ENCODE data around the gene MMP7. TPM values are rescaled to one million over a fixed set of nuclear protein-coding genes. Genes with fewer than 3 reads are reported as not detected.

Gene MMP7
- total and polyA plus RNA-seq, 2 donors from 2014 or later: 101 to 1,380 TPM

DNA sequence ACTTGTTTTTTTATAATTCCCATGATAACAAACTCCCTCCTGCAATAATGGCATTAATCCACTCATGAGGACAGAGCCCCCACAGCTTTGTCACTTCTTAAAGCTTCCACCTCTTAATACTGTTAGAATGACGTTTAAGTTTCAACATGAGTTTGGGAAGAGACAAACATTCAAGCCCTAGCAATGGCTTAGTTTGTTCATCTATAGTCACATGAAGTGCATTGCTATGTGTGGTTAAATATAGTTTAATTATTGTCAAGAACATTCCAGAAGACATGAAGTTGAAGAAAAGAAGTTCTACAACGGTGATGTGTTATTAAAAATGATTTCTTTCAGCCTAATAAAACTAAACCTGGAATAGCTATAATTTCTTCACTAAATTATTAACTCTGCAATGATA lies 30.6 kb downstream of the MMP7 start:
- FAIRE-seq (no peak), DNase-seq (no peak)
- TF ChIP-seq, protein P1, sequence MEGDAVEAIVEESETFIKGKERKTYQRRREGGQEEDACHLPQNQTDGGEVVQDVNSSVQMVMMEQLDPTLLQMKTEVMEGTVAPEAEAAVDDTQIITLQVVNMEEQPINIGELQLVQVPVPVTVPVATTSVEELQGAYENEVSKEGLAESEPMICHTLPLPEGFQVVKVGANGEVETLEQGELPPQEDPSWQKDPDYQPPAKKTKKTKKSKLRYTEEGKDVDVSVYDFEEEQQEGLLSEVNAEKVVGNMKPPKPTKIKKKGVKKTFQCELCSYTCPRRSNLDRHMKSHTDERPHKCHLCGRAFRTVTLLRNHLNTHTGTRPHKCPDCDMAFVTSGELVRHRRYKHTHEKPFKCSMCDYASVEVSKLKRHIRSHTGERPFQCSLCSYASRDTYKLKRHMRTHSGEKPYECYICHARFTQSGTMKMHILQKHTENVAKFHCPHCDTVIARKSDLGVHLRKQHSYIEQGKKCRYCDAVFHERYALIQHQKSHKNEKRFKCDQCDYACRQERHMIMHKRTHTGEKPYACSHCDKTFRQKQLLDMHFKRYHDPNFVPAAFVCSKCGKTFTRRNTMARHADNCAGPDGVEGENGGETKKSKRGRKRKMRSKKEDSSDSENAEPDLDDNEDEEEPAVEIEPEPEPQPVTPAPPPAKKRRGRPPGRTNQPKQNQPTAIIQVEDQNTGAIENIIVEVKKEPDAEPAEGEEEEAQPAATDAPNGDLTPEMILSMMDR (IDR thresholded peaks at IDR 0.05; ENCODE audit: borderline replicate concordance, extremely low read depth, insufficient read depth): no peak
- no peaks in the 10 kb centered on the region for H3K27me3 ChIP-seq (ENCODE audit: control insufficient read depth, insufficient read depth, low read length)
- H3K9ac ChIP-seq (ENCODE audit: low read length in 3 of 3): no peak overlapping the region
- H3K9me3 ChIP-seq (ENCODE audit: control insufficient read depth in 2 of 3, insufficient read depth in 1 of 3, low read length in 3 of 3): no peaks in the 10 kb centered on the region
- H3K27ac ChIP-seq (ENCODE audit: low read depth in 2 of 2, low read length in 2 of 2): no peak overlapping the region
- peaks cover 0 to 4% (median 0%) of the 10 kb centered on the region in 3 donors for H3K4me1 ChIP-seq (ENCODE audit: control insufficient read depth in 2 of 3, insufficient read depth in 2 of 3, low read depth in 1 of 3, low read length in 3 of 3)
- H3K36me3 ChIP-seq (ENCODE audit: control insufficient read depth in 2 of 3, insufficient read depth in 3 of 3, low read length in 3 of 3): no peaks in the 10 kb centered on the region
- intact Hi-C loops (cut with DNase I): loop anchor here (10.0 kb wide), 1 partner anchor 135 kb away; no protein-coding TSS in a partner anchor
- H3K4me3 ChIP-seq (ENCODE audit: low read length in 3 of 3): no peak overlapping the region

DNA sequence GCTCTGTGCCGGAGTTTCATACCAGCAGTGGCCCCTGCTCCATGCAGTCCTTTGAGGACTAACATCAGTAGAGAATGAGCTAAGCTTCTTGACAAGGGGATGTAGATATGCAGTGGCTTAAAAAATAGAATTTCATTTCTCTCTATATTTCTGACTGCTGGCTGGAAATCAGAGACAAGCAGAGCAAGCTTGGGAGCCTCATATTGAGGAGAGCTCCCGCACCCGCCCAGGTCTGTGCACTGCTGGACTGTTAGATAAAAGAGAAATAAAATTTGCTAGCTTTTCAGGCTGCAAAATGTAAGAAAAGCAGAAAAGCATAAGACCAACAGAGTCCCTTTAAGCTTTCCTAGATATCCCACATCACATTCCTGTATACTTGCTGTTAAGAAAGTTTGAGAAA lies 31.4 kb downstream of the MMP7 start:
- no peaks in the 10 kb centered on the region for H3K36me3 ChIP-seq (ENCODE audit: control insufficient read depth in 2 of 3, insufficient read depth in 3 of 3, low read length in 3 of 3)
- H3K4me1 ChIP-seq (ENCODE audit: control insufficient read depth in 2 of 3, insufficient read depth in 2 of 3, low read depth in 1 of 3, low read length in 3 of 3): peaks cover 0 to 4% (median 0%) of the 10 kb centered on the region in 3 donors
- H3K27ac ChIP-seq (ENCODE audit: low read depth in 2 of 2, low read length in 2 of 2): no peak overlapping the region
- FAIRE-seq: no peak
- intact Hi-C loops (cut with DNase I): loop anchor here (10.0 kb wide), 1 partner anchor 134 kb away; no protein-coding TSS in a partner anchor
- H3K9ac ChIP-seq (ENCODE audit: low read length in 3 of 3): no peak overlapping the region
- DNase-seq: no peak
- no peaks in the 10 kb centered on the region for H3K27me3 ChIP-seq (ENCODE audit: control insufficient read depth, insufficient read depth, low read length)
- TF ChIP-seq, protein P1 (IDR thresholded peaks at IDR 0.05; ENCODE audit: borderline replicate concordance, extremely low read depth, insufficient read depth): no peak
- no peaks in the 10 kb centered on the region for H3K9me3 ChIP-seq (ENCODE audit: control insufficient read depth in 2 of 3, insufficient read depth in 1 of 3, low read length in 3 of 3)
- H3K4me3 ChIP-seq (ENCODE audit: low read length in 3 of 3): no peak overlapping the region

DNA sequence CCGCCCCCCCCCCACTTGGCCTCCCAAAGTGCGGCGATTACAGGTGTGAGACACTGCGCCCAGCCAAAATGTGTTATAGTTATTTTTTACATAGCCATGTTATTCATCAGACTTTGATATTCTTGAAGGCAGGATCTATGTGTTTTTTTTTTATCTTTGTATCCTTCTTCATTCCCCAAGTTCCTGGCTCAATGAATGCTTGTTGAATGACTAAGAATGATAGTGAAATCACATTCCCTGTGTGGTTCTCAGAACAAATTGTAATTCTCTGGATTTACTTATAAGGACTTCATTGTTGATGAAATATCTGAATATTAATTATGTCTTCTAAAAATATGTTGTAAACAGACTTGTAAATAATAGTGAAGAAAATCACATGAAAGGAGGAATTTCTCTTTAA lies 33.5 kb downstream of the MMP7 start:
- no peak for DNase-seq
- no peak overlapping the region for H3K27ac ChIP-seq (ENCODE audit: low read depth in 2 of 2, low read length in 2 of 2)
- H3K4me3 ChIP-seq (ENCODE audit: low read length in 3 of 3): no peak overlapping the region
- no peak overlapping the region for H3K9ac ChIP-seq (ENCODE audit: low read length in 3 of 3)
- intact Hi-C loops (cut with DNase I): loop anchor here (10.0 kb wide), 1 partner anchor 132 kb away; no protein-coding TSS in a partner anchor
- peaks cover 0 to 4% (median 0%) of the 10 kb centered on the region in 3 donors for H3K4me1 ChIP-seq (ENCODE audit: control insufficient read depth in 2 of 3, insufficient read depth in 2 of 3, low read depth in 1 of 3, low read length in 3 of 3)
- no peaks in the 10 kb centered on the region for H3K27me3 ChIP-seq (ENCODE audit: control insufficient read depth, insufficient read depth, low read length)
- TF ChIP-seq, protein P1 (IDR thresholded peaks at IDR 0.05; ENCODE audit: borderline replicate concordance, extremely low read depth, insufficient read depth): no peak
- H3K9me3 ChIP-seq (ENCODE audit: control insufficient read depth in 2 of 3, insufficient read depth in 1 of 3, low read length in 3 of 3): no peaks in the 10 kb centered on the region
- FAIRE-seq: no peak
- no peaks in the 10 kb centered on the region for H3K36me3 ChIP-seq (ENCODE audit: control insufficient read depth in 2 of 3, insufficient read depth in 3 of 3, low read length in 3 of 3)
